ENCODE measurements around the gene DGKB.

The DGKB gene

GRCh38 chr7:14195079-14195478 lies 707.5 kb downstream of the DGKB start:
- FAIRE-seq: no peak

- no peak for FAIRE-seq
These were observed 710.9 kb downstream of the DGKB start for GRCh38 chr7:14191686-14192098.

GRCh38 chr7:14184292-14184864 lies 718.2 kb downstream of the DGKB start:
- no peak for FAIRE-seq

- FAIRE-seq: no peak
These were observed 722.8 kb downstream of the DGKB start for GRCh38 chr7:14179781-14180180.

GRCh38 chr7:14177876-14178275 lies 724.7 kb downstream of the DGKB start:
- no peak for FAIRE-seq

- FAIRE-seq: no peak
These were observed 731.7 kb downstream of the DGKB start for GRCh38 chr7:14170872-14171271.

GRCh38 chr7:14158111-14158510 lies 744.4 kb downstream of the DGKB start:
- no peak for FAIRE-seq

- no peak for FAIRE-seq
These were observed 746.1 kb downstream of the DGKB start for GRCh38 chr7:14156436-14156835.

- no peak for FAIRE-seq
These were observed 753.6 kb downstream of the DGKB start for GRCh38 chr7:14148974-14149373.

GRCh38 chr7:14147532-14147931 lies 755.0 kb downstream of the DGKB start:
- no peak for FAIRE-seq

- no peak for FAIRE-seq
These were observed 758.0 kb downstream of the DGKB start for GRCh38 chr7:14144538-14144937.

- FAIRE-seq: no peak
These were observed 758.4 kb downstream of the DGKB start for GRCh38 chr7:14144109-14144508.

- FAIRE-seq: no peak
These were observed 764.9 kb downstream of the DGKB start for GRCh38 chr7:14137676-14138075.

GRCh38 chr7:14133752-14134151 lies 768.8 kb downstream of the DGKB start:
- no peak for FAIRE-seq

- FAIRE-seq: no peak
These were observed 776.6 kb downstream of the DGKB start for GRCh38 chr7:14125998-14126397.

GRCh38 chr7:14124716-14125115 lies 777.8 kb downstream of the DGKB start:
- no peak for FAIRE-seq

- FAIRE-seq: no peak
These were observed 778.6 kb downstream of the DGKB start for GRCh38 chr7:14123923-14124322.

- FAIRE-seq: no peak
These were observed 786.9 kb downstream of the DGKB start for GRCh38 chr7:14115701-14116100.

- no peak for FAIRE-seq
These were observed 797.7 kb downstream of the DGKB start for GRCh38 chr7:14104861-14105260.

GRCh38 chr7:14096159-14096558 lies 806.4 kb downstream of the DGKB start:
- FAIRE-seq: no peak

- no peak for FAIRE-seq
These were observed 807.2 kb downstream of the DGKB start for GRCh38 chr7:14095233-14095950.

Measured in A204.1 (cell line).